Adrenal gland (tissue), 12 donors: ENCODE data around the gene DPH3. TPM values are rescaled to one million over a fixed set of nuclear protein-coding genes. Genes with fewer than 3 reads are reported as not detected.

Experiments
- DNase-seq, 7 donors: peaks; one replicate each; pipeline ENCODE4 v3.0.0-alpha.2; 2019 to 2020
- H3K27ac ChIP-seq, 5 donors: fragments of 200-600 bp; sonication (generic) in 4 of 5; 1 replicate in 3 of 5; 2 replicates in 2 of 5; pipeline versions ENCODE4 v1.5.1 to v1.8.0; 2016 to 2020; ENCODE audit warnings: mild to moderate bottlenecking in 1 of 5
- H3K27me3 ChIP-seq: fragments of 200-600 bp; 2 replicates; pipeline ENCODE4 v1.8.0; 2021
- H3K36me3 ChIP-seq, 2 donors: fragments of 200-600 bp; replicated peaks in 1 of 2; 1 replicate in 1 of 2; 2 replicates in 1 of 2; pipeline versions ENCODE4 v1.5.1 to v1.8.0; 2018 to 2022
- H3K4me1 ChIP-seq, 2 donors: fragments of 200-600 bp; replicated peaks in 1 of 2; 1 replicate in 1 of 2; 2 replicates in 1 of 2; pipeline versions ENCODE4 v1.5.1 to v1.8.0; 2018 to 2021
- H3K4me3 ChIP-seq, 4 donors: fragments of 200-600 bp; sonication (generic) in 3 of 4; one replicate each; pipeline ENCODE4 v1.5.1; 2016 to 2018
- H3K9me3 ChIP-seq, 3 donors: fragments of 200-600 bp; sonication (generic) in 1 of 3; replicated peaks in 1 of 3; 1 replicate in 2 of 3; 2 replicates in 1 of 3; pipeline versions ENCODE4 v1.5.1 to v1.8.0; 2016 to 2021
- CTCF ChIP-seq, 6 experiments: fragments of 450-650 bp in 4 of 6; fragments of 200-600 bp in 2 of 6; sonication (generic) in 1 of 6; IDR thresholded peaks; 1 replicate in 5 of 6; 2 replicates in 1 of 6; pipeline versions ENCODE4 v1.5.1 to v1.8.0; 2016 to 2021; ENCODE audit warnings: antibody characterized with exemption in 6 of 6, mild to moderate bottlenecking in 2 of 6, moderate library complexity in 1 of 6
- POLR2A ChIP-seq, 2 donors: fragments of 450-650 bp; IDR thresholded peaks; one replicate each; pipeline ENCODE4 v1.6.1; 2017; ENCODE audit warnings: antibody characterized with exemption in 2 of 2, mild to moderate bottlenecking in 2 of 2, moderate library complexity in 1 of 2
- WGBS, 4 donors: extraction: QIAGEN DNeasy Blood & Tissue Kit in 2 of 4; methylation state at CpG; one replicate each; pipeline versions ENCODE4 v1.1.5 to v1.1.7; 2013 to 2017; 5-methylcytosine and 5-hydroxymethylcytosine counted together
- intact Hi-C, 2 donors: fragments of 100-400 bp; cut with DNase I; formaldehyde crosslinking; loops; one replicate each; pipeline versions ENCODE4 v1.14.1 to v1.15.0; 2022 to 2023
- polyA plus RNA-seq, 3 donors: library from polyadenylated mRNA; stranded (reverse); fragments of 200-250 nt in 2 of 3; fragments of 350-450 nt in 1 of 3; fragmentation: Illumina TruSeq in 1 of 3; extraction: RNeasy Lipid Tissue Mini Kit (QIAGEN cat#74804) in 1 of 3; gene quantifications; one replicate each; pipeline ENCODE4 v1.2.3, GENCODE V29; 2013 to 2014
- total RNA-seq, 9 donors: library from RNA; depleted of rRNA in 4 of 9; stranded (reverse); fragments of >200 nt in 4 of 9; fragments of 120-200 nt in 1 of 9; fragmentation: NEBNext Ultra II Directional in 1 of 9; extraction: Animal tissue kit (Norgen Biotek cat#: 25700) in 1 of 9; gene quantifications; one replicate each; pipeline versions ENCODE4 v1.1.0 to v1.2.4, GENCODE V29; 2013 to 2023
- donor health status: healthy with polysubstance abuse.
- donor health status: Bipolar disorder and iron deficiency.
- donor health status: DM: yes; HTN: yes; CAD: no.
- donor health status: DM: no; HTN: no; CAD: no.
- donor health status: DM: no; HTN: no; CAD: no.
- donor health status: DM: yes; HTN: yes; CAD: no.

The DPH3 gene
- total and polyA plus RNA-seq, 12 donors, result 6.6 to 42.7 (median 19.1) TPM

- DNase-seq, result no peak
- WGBS, 4 donors, result 71 to 89% (median 72%) methylated on average over 6 of the region's 6 CpGs
- no peaks in the 10 kb centered on the region for H3K9me3 ChIP-seq
- peaks cover 0 to 5% of the 10 kb centered on the region in 2 donors for H3K4me1 ChIP-seq
- intact Hi-C loops, result loop anchor here in 1 of 2 donors (5.0 kb wide), 1 partner anchor 265 kb away; no protein-coding TSS in a partner anchor
- no peaks in the 10 kb centered on the region for H3K36me3 ChIP-seq
- H3K4me3 ChIP-seq, result no peak overlapping the region
- TF ChIP-seq CTCF (IDR thresholded peaks at IDR 0.05) (no peak), POLR2A (IDR thresholded peaks at IDR 0.05) (no peak)
- H3K27me3 ChIP-seq, result no peaks in the 10 kb centered on the region
- H3K27ac ChIP-seq, result peak overlapping the region in 1 of 5 donors; percentile 12
Measured at GRCh38 chr3:16286751-16287543, 22.2 kb upstream of the DPH3 start.

- no peak for DNase-seq
- Histone ChIP-seq H3K4me1 (peaks cover 0 to 5% of the 10 kb centered on the region in 2 donors), H3K9me3 (no peaks in the 10 kb centered on the region), H3K27ac (no peak overlapping the region), H3K36me3 (no peaks in the 10 kb centered on the region), H3K4me3 (no peak overlapping the region), H3K27me3 (no peaks in the 10 kb centered on the region)
- intact Hi-C loops, result loop anchor here in 1 of 2 donors (5.0 kb wide), 1 partner anchor 266 kb away; no protein-coding TSS in a partner anchor
- whole genome bisulfite sequencing, 4 donors, result 73 to 96% (median 84%) methylated on average over 3 of the region's 3 CpGs
- no peak for TF ChIP-seq POLR2A (IDR thresholded peaks at IDR 0.05)
- no peak for TF ChIP-seq CTCF (IDR thresholded peaks at IDR 0.05)
Measured at GRCh38 chr3:16286161-16286560, 21.4 kb upstream of the DPH3 start.

- Histone ChIP-seq H3K4me3 (no peak overlapping the region), H3K27ac (no peak overlapping the region), H3K27me3 (no peaks in the 10 kb centered on the region), H3K4me1 (no peaks in the 10 kb centered on the region), H3K9me3 (no peaks in the 10 kb centered on the region), H3K36me3 (no peaks in the 10 kb centered on the region)
- 90 to 100% (median 96%) methylated on average over 1 of the region's 1 CpG for WGBS, 4 donors
- TF ChIP-seq POLR2A (IDR thresholded peaks at IDR 0.05) (no peak), CTCF (IDR thresholded peaks at IDR 0.05) (no peak)
- intact Hi-C loops, result loop anchor here in 1 of 2 donors (5.0 kb wide), 1 partner anchor 268 kb away; no protein-coding TSS in a partner anchor
- DNase-seq, result no peak
Measured at GRCh38 chr3:16284633-16285032, 19.9 kb upstream of the DPH3 start.

- no peak for DNase-seq
- no peaks in the 10 kb centered on the region for H3K9me3 ChIP-seq
- intact Hi-C loops, result no loop called here
Measured at GRCh38 chr3:16280671-16281070, 15.9 kb upstream of the DPH3 start.

More at GRCh38 chr3:16280671-16281070, 15.9 kb upstream of the DPH3 start:
- Histone ChIP-seq H3K36me3 (no peaks in the 10 kb centered on the region), H3K27ac (no peak overlapping the region), H3K27me3 (no peaks in the 10 kb centered on the region), H3K4me1 (no peaks in the 10 kb centered on the region), H3K4me3 (no peak overlapping the region)
- TF ChIP-seq POLR2A (IDR thresholded peaks at IDR 0.05) (no peak), CTCF (IDR thresholded peaks at IDR 0.05) (no peak)
- WGBS, 4 donors, result 91 to 98% (median 94%) methylated on average over 2 of the region's 2 CpGs
